Measurements from ENCODE around the gene COCH. TPM values are rescaled to one million over a fixed set of nuclear protein-coding genes. Genes with fewer than 3 reads are reported as not detected.

The COCH gene
- total and polyA plus RNA-seq, 10 of the 15 experiments (the other 5 are each of a cell fraction or from before 2014, with no cell fraction given): 1.8 to 8.3 (median 5.1) TPM

DNA sequence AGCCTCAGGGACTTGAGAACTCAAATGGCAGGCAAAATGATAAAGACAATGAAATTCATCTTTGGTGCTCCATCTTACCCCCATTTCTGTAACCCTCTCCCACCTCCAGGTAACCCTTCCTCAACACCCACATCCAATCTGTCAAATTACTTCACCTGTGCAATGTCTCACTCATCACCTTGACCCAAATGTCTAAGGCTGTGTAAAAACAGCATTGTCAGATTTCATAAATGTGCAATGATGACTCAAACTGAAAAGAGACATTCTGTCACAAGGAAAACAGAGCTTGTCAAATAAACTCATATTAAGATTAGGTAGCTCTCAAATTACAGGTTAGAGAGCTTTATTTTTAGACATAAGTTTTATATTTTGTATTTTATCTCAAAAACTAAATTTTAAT is 19.9 kb upstream of the COCH start (continued):
- TF ChIP-seq TCF3 (IDR thresholded peaks at IDR 0.05; ENCODE audit: borderline replicate concordance, insufficient read depth, low read depth, low read length) (peak; percentile 87), BMI1 (IDR thresholded peaks at IDR 0.05; ENCODE audit: borderline replicate concordance) (peak; percentile 82), NR2C2 (IDR thresholded peaks at IDR 0.05; ENCODE audit: borderline replicate concordance, control insufficient read depth, insufficient read length, low read depth) (no peak), SIN3A (IDR thresholded peaks at IDR 0.05; ENCODE audit: low read depth, low read length) (no peak), BCL3 (IDR thresholded peaks at IDR 0.05; ENCODE audit: borderline replicate concordance, insufficient read depth, low read depth, low read length, poor library complexity, severe bottlenecking) (peak; percentile 98), PML (IDR thresholded peaks at IDR 0.05; ENCODE audit: low read length) (0 out of 2 replicates have a peak, but pooled peaks have one; percentile 48), PBX3 (IDR thresholded peaks at IDR 0.05; ENCODE audit: insufficient replicate concordance, low read depth, low read length) (peak; percentile 55), BRCA1 (IDR thresholded peaks at IDR 0.05; ENCODE audit: low read depth, low read length) (no peak), E2F8 (IDR thresholded peaks at IDR 0.05; ENCODE audit: low read depth, partially characterized antibody) (no peak), PAX5 (IDR thresholded peaks at IDR 0.05; ENCODE audit: borderline replicate concordance, low read depth, low read length) (peak; percentile 65; the same call in 1 of the 2 replicates), JUND (IDR thresholded peaks at IDR 0.05; ENCODE audit: low read depth, low read length) (peak; percentile 71; the same call in 1 of the 2 replicates)

Data from GM12878 (cell line).